Stomach (tissue), 4 donors: Measurements from ENCODE around the gene P2RX3.

ENCODE experiments used
- POLR2A ChIP-seq, 4 donors: fragments of 450-650 bp; IDR thresholded peaks; one replicate each; pipeline ENCODE4 v1.6.1; 2016; ENCODE audit warnings: antibody characterized with exemption in 4 of 4, control low read depth in 2 of 4, mild to moderate bottlenecking in 1 of 4, moderate library complexity in 1 of 4
- POLR2AphosphoS5 ChIP-seq, 3 donors: sonication (generic); formaldehyde crosslinking; IDR thresholded peaks; one replicate each; pipeline ENCODE4 v1.6.1; 2016; ENCODE audit warnings: antibody characterized with exemption in 3 of 3
- TF ChIP-seq, protein P1 (sequence below), 7 experiments: fragments of 450-650 bp in 4 of 7; fragments of 200-600 bp in 3 of 7; sonication (generic) in 3 of 7; IDR thresholded peaks; one replicate each; pipeline ENCODE4 v1.5.1; 2016 to 2019; ENCODE audit warnings: antibody characterized with exemption in 7 of 7, control low read depth in 2 of 7, mild to moderate bottlenecking in 1 of 7

DNA sequence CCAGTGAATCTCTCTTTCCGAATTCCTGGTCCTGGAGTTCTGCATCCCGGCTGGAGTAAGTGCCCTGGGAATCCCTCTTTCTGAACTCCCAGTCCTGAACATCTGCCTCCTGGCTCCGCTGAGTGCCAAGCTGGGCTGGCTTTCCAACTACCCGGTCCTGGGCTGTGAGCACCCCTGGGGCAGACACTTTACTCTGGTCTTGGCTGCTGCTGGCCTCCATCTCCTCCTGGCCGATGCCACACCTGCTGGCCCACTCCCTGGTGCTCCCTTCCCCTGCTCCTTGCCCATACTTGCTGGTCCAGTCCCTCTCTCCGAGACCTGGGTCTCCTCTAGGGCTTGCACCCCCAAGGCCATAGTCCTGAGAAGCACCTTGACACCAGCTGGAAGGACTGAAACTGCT lies 28.1 kb upstream of the P2RX3 start:
- TF ChIP-seq, protein P1, sequence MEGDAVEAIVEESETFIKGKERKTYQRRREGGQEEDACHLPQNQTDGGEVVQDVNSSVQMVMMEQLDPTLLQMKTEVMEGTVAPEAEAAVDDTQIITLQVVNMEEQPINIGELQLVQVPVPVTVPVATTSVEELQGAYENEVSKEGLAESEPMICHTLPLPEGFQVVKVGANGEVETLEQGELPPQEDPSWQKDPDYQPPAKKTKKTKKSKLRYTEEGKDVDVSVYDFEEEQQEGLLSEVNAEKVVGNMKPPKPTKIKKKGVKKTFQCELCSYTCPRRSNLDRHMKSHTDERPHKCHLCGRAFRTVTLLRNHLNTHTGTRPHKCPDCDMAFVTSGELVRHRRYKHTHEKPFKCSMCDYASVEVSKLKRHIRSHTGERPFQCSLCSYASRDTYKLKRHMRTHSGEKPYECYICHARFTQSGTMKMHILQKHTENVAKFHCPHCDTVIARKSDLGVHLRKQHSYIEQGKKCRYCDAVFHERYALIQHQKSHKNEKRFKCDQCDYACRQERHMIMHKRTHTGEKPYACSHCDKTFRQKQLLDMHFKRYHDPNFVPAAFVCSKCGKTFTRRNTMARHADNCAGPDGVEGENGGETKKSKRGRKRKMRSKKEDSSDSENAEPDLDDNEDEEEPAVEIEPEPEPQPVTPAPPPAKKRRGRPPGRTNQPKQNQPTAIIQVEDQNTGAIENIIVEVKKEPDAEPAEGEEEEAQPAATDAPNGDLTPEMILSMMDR (IDR thresholded peaks at IDR 0.05): no peak
- TF ChIP-seq POLR2A (IDR thresholded peaks at IDR 0.05): no peak
- no peak for TF ChIP-seq POLR2AphosphoS5 (IDR thresholded peaks at IDR 0.05)
